HG03342 (cell line): Measurements from ENCODE around the gene HRG.

ENCODE experiments used
- ATAC-seq: cut with Tn5 transposase; IDR thresholded peaks from one replicate; pipeline ENCODE4 v1.9.1; 2021; ENCODE audit warnings: mild to moderate bottlenecking, moderate library complexity; ENCODE audit not compliant: unreplicated experiment

Gene HRG

GRCh38 chr3:186719945-186720739 is 54.3 kb downstream of the HRG start:
- no peak for ATAC-seq

- no peak for ATAC-seq
Observed at GRCh38 chr3:186722457-186722856, 56.6 kb downstream of the HRG start.

- no peak for ATAC-seq
Observed at GRCh38 chr3:186724911-186725310, 59.1 kb downstream of the HRG start.
